HEK293 (cell line): ENCODE results near the gene ARL5A.

Source experiments
- CTCF ChIA-PET: fragments of 350-600 bp; formaldehyde crosslinking; extraction: SDS; loops from one replicate; lab custom pipeline; 2021; ENCODE audit warnings: antibody characterized with exemption; lab: Yijun Ruan, JAX
- POLR2A ChIA-PET: fragments of 300-600 bp; formaldehyde crosslinking; extraction: SDS; loops from one replicate; lab custom pipeline; 2020; ENCODE audit warnings: antibody characterized with exemption, inconsistent platforms; lab: Yijun Ruan, JAX
- H3K27ac ChIP-seq: fragments of 200-500 bp; sonication (Bioruptor generic); 2 replicates; pipeline ENCODE4 v1.5.1; 2014; ENCODE audit warnings: low read depth, low read length, control low read depth, inconsistent platforms; ENCODE audit errors: extremely low read depth
- H3K36me3 ChIP-seq, 2 experiments: fragments of 200-500 bp in 1 of 2; sonication (Bioruptor generic) in 1 of 2; 1 replicate in 1 of 2; 2 replicates in 1 of 2; pipeline ENCODE4 v1.5.1; 2014 to 2017; ENCODE audit warnings: inconsistent platforms in 2 of 2, low read length in 2 of 2; ENCODE audit not compliant: control insufficient read depth in 2 of 2, insufficient read depth in 1 of 2
- H3K4me1 ChIP-seq: fragments of 200-500 bp; sonication (Bioruptor generic); 2 replicates; pipeline ENCODE4 v1.5.1; 2014; ENCODE audit warnings: mild to moderate bottlenecking, low read length, inconsistent platforms; ENCODE audit not compliant: control insufficient read depth, insufficient read depth
- H3K4me3 ChIP-seq: 2 replicates; pipeline ENCODE4 v1.5.1; 2011; ENCODE audit warnings: low read depth, mild to moderate bottlenecking, control low read depth, low read length, moderate library complexity
- H3K9me3 ChIP-seq: fragments of 200-500 bp; sonication (Bioruptor generic); 2 replicates; pipeline ENCODE4 v1.5.1; 2014; ENCODE audit warnings: low read depth, low read length, inconsistent platforms; ENCODE audit not compliant: control insufficient read depth, insufficient read depth
- PRDM1 ChIP-seq: fragments of 450-650 bp; formaldehyde crosslinking; IDR thresholded peaks from 2 replicates; pipeline ENCODE4; 2016; ENCODE audit warnings: missing biosample characterization, missing genetic modification characterization
- RBAK ChIP-seq: fragments of 450-650 bp; formaldehyde crosslinking; IDR thresholded peaks from 2 replicates; pipeline ENCODE4 v1.5.1; 2016; ENCODE audit warnings: missing biosample characterization, missing genetic modification characterization
- SP2 ChIP-seq: fragments of 450-650 bp; formaldehyde crosslinking; IDR thresholded peaks from 2 replicates; pipeline ENCODE4 v1.5.1; 2016; ENCODE audit warnings: missing biosample characterization, missing genetic modification characterization
- ZBTB11 ChIP-seq: fragments of 450-650 bp; formaldehyde crosslinking; conservative IDR thresholded peaks from 2 replicates; pipeline ENCODE4 v1.5.1; 2016; ENCODE audit warnings: low read depth, missing biosample characterization, missing genetic modification characterization
- ZBTB8A ChIP-seq: fragments of 450-650 bp; formaldehyde crosslinking; IDR thresholded peaks from 2 replicates; pipeline ENCODE4 v1.5.1; 2016; ENCODE audit warnings: missing biosample characterization, missing genetic modification characterization
- ZEB2 ChIP-seq: fragments of 450-650 bp; formaldehyde crosslinking; IDR thresholded peaks from 2 replicates; pipeline ENCODE4 v1.5.1; 2016; ENCODE audit warnings: missing biosample characterization, missing genetic modification characterization
- ZFHX2 ChIP-seq: fragments of 450-650 bp; formaldehyde crosslinking; conservative IDR thresholded peaks from 2 replicates; pipeline ENCODE4 v1.5.1; 2016; ENCODE audit warnings: missing biosample characterization, missing genetic modification characterization
- ZIC2 ChIP-seq: fragments of 450-650 bp; formaldehyde crosslinking; IDR thresholded peaks from 2 replicates; pipeline ENCODE4 v1.5.1; 2016; ENCODE audit warnings: missing biosample characterization, missing genetic modification characterization
- ZNF112 ChIP-seq: fragments of 450-650 bp; formaldehyde crosslinking; IDR thresholded peaks from 2 replicates; pipeline ENCODE4 v1.5.0; 2017; ENCODE audit warnings: missing biosample characterization, missing genetic modification characterization
- ZNF2 ChIP-seq: fragments of 450-650 bp; formaldehyde crosslinking; IDR thresholded peaks from 2 replicates; pipeline ENCODE4 v1.5.1; 2016; ENCODE audit warnings: missing biosample characterization, missing genetic modification characterization
- ZNF202 ChIP-seq: fragments of 450-650 bp; formaldehyde crosslinking; IDR thresholded peaks from 2 replicates; pipeline ENCODE4 v1.5.1; 2016; ENCODE audit warnings: missing biosample characterization, missing genetic modification characterization, borderline replicate concordance
- ZNF423 ChIP-seq: fragments of 450-650 bp; formaldehyde crosslinking; IDR thresholded peaks from 2 replicates; pipeline ENCODE4 v1.5.1; 2016; ENCODE audit warnings: missing biosample characterization, missing genetic modification characterization
- ZNF600 ChIP-seq: fragments of 450-650 bp; formaldehyde crosslinking; IDR thresholded peaks from 2 replicates; pipeline ENCODE4 v1.5.1; 2016; ENCODE audit warnings: missing biosample characterization, missing genetic modification characterization
- ZNF610 ChIP-seq: fragments of 450-650 bp; formaldehyde crosslinking; IDR thresholded peaks from 2 replicates; pipeline ENCODE4 v1.5.1; 2016; ENCODE audit warnings: missing biosample characterization, missing genetic modification characterization, borderline replicate concordance
- ZNF658 ChIP-seq: fragments of 450-650 bp; formaldehyde crosslinking; IDR thresholded peaks from 2 replicates; pipeline ENCODE4; 2016; ENCODE audit warnings: missing biosample characterization, missing genetic modification characterization
- ZNF670 ChIP-seq: fragments of 450-650 bp; formaldehyde crosslinking; IDR thresholded peaks from 2 replicates; pipeline ENCODE4 v1.5.1; 2016; ENCODE audit warnings: missing biosample characterization, missing genetic modification characterization, low read depth
- ZNF791 ChIP-seq: fragments of 450-650 bp; formaldehyde crosslinking; IDR thresholded peaks from 2 replicates; pipeline ENCODE4 v1.5.1; 2016; ENCODE audit warnings: missing biosample characterization, missing genetic modification characterization
- ZNF843 ChIP-seq: fragments of 450-650 bp; formaldehyde crosslinking; IDR thresholded peaks from 2 replicates; pipeline ENCODE4 v1.5.1; 2016; ENCODE audit warnings: missing biosample characterization, missing genetic modification characterization
- TF ChIP-seq, protein P1 (sequence below): fragments of 450-650 bp; formaldehyde crosslinking; conservative IDR thresholded peaks from 2 replicates; pipeline ENCODE4 v1.5.1; 2016; ENCODE audit warnings: low read depth, missing biosample characterization, missing genetic modification characterization
- TF ChIP-seq, protein P2 (sequence below): sonication (generic); formaldehyde crosslinking; IDR thresholded peaks from 2 replicates; pipeline ENCODE4 v1.8.1; 2022; ENCODE audit warnings: mild to moderate bottlenecking, moderate library complexity, missing genetic modification reagents

Gene ARL5A

DNA sequence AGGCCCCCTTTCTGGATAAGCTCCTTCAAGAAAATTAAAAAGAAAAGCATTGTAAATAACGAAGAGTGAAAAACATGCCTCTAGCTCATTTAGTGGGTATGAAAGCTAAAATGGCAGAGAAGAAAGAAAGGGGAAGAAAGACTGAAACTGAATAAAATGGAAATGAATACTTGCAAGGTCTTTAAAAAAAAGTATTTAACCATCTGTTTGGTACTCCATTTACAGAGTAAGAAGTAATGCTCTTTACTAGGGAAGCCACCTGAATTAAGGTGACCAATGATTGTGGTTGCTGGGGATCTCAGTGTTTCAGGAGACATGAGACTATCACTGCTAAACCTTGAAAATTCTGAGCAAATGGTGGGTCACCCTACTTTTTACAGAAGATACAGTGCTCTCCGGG lies 17.7 kb upstream of the ARL5A start:
- Histone ChIP-seq H3K4me1 (peaks cover 10% of the 10 kb centered on the region; the same call in 1 of the 2 replicates), H3K36me3 (peaks cover 0 to 9% of the 10 kb centered on the region in 2 experiments; a peak in 1 of 3 replicates), H3K9me3 (no peaks in the 10 kb centered on the region), H3K27ac (no peak overlapping the region), H3K4me3 (no peak overlapping the region)
- POLR2A ChIA-PET, result interaction anchor here (1.4 kb wide), 1 partner anchor 18 kb away, joined by 5 read pairs; the partner anchor contains the start of gene ARL5A
- no peak for TF ChIP-seq ZNF670
- no peak for TF ChIP-seq ZFHX2 (tag by site-specific recombination)
- TF ChIP-seq ZEB2 (tag by site-specific recombination), result no peak
- TF ChIP-seq ZNF791, result no peak
- TF ChIP-seq, protein P1, sequence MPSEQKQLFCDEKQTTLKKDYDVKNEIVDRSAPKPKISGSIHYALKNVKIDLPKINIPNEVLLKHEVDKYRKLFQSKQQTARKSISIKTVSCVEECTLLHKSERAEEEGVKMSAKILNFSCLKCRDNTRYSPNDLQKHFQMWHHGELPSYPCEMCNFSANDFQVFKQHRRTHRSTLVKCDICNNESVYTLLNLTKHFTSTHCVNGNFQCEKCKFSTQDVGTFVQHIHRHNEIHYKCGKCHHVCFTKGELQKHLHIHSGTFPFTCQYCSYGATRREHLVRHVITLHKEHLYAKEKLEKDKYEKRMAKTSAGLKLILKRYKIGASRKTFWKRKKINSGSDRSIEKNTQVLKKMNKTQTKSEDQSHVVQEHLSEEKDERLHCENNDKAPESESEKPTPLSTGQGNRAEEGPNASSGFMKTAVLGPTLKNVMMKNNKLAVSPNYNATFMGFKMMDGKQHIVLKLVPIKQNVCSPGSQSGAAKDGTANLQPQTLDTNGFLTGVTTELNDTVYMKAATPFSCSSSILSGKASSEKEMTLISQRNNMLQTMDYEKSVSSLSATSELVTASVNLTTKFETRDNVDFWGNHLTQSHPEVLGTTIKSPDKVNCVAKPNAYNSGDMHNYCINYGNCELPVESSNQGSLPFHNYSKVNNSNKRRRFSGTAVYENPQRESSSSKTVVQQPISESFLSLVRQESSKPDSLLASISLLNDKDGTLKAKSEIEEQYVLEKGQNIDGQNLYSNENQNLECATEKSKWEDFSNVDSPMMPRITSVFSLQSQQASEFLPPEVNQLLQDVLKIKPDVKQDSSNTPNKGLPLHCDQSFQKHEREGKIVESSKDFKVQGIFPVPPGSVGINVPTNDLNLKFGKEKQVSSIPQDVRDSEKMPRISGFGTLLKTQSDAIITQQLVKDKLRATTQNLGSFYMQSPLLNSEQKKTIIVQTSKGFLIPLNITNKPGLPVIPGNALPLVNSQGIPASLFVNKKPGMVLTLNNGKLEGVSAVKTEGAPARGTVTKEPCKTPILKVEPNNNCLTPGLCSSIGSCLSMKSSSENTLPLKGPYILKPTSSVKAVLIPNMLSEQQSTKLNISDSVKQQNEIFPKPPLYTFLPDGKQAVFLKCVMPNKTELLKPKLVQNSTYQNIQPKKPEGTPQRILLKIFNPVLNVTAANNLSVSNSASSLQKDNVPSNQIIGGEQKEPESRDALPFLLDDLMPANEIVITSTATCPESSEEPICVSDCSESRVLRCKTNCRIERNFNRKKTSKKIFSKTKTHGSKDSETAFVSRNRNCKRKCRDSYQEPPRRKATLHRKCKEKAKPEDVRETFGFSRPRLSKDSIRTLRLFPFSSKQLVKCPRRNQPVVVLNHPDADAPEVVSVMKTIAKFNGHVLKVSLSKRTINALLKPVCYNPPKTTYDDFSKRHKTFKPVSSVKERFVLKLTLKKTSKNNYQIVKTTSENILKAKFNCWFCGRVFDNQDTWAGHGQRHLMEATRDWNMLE (tag by site-specific recombination), result no peak
- TF ChIP-seq ZNF2 (tag by site-specific recombination), result no peak
- no peak for TF ChIP-seq ZNF610 (tag by site-specific recombination)
- no peak for TF ChIP-seq ZNF202 (tag by site-specific recombination)
- TF ChIP-seq PRDM1 (tag by site-specific recombination), result no peak
- no peak for TF ChIP-seq ZIC2
- no peak for TF ChIP-seq ZBTB11 (tag by site-specific recombination)
- no peak for TF ChIP-seq ZBTB8A (tag by site-specific recombination)
- TF ChIP-seq SP2 (tag by site-specific recombination), result no peak
- TF ChIP-seq, protein P2, sequence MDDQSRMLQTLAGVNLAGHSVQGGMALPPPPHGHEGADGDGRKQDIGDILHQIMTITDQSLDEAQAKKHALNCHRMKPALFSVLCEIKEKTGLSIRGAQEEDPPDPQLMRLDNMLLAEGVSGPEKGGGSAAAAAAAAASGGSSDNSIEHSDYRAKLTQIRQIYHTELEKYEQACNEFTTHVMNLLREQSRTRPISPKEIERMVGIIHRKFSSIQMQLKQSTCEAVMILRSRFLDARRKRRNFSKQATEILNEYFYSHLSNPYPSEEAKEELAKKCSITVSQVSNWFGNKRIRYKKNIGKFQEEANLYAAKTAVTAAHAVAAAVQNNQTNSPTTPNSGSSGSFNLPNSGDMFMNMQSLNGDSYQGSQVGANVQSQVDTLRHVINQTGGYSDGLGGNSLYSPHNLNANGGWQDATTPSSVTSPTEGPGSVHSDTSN (CRISPR knock-in tag), result no peak
- TF ChIP-seq ZNF600, result no peak
- no peak for TF ChIP-seq RBAK
- no peak for TF ChIP-seq ZNF843 (tag by site-specific recombination)
- TF ChIP-seq ZNF658 (tag by site-specific recombination), result no peak
- TF ChIP-seq ZNF423 (tag by site-specific recombination), result no peak
- no peak for TF ChIP-seq ZNF112 (tag by site-specific recombination)
- CTCF ChIA-PET, result interaction anchor here (0.6 kb wide), 1 partner anchor 13 kb away, joined by 5 read pairs; no protein-coding TSS in a partner anchor
